Liver (tissue), 9 donors: ENCODE measurements around the gene PKP1. TPM values are rescaled to one million over a fixed set of nuclear protein-coding genes. Genes with fewer than 3 reads are reported as not detected.

Experiments
- DNase-seq: peaks from one replicate; pipeline ENCODE4 v3.0.0-alpha.2; 2017; ENCODE audit warnings: low spot score
- H3K27ac ChIP-seq, 2 donors: one replicate each; pipeline ENCODE4 v1.7.0; 2013; ENCODE audit warnings: inconsistent platforms in 2 of 2, low read length in 2 of 2, control low read depth in 1 of 2, low read depth in 1 of 2, mild to moderate bottlenecking in 1 of 2
- H3K27me3 ChIP-seq, 4 donors: one replicate each; pipeline versions ENCODE4 v1.6.1 to v1.7.0; 2013; ENCODE audit warnings: low read length in 3 of 4, inconsistent platforms in 1 of 4, mild to moderate bottlenecking in 1 of 4, moderate library complexity in 1 of 4; ENCODE audit not compliant: control insufficient read depth in 4 of 4, insufficient read depth in 4 of 4
- H3K36me3 ChIP-seq, 4 donors: one replicate each; pipeline versions ENCODE4 v1.6.1 to v1.7.0; 2013; ENCODE audit warnings: low read length in 3 of 4, mild to moderate bottlenecking in 3 of 4, low read depth in 1 of 4, moderate library complexity in 1 of 4; ENCODE audit not compliant: control insufficient read depth in 4 of 4, insufficient read depth in 3 of 4
- H3K4me1 ChIP-seq, 4 donors: one replicate each; pipeline versions ENCODE4 v1.6.1 to v1.7.0; 2013; ENCODE audit warnings: low read length in 3 of 4, mild to moderate bottlenecking in 3 of 4, moderate library complexity in 1 of 4; ENCODE audit not compliant: control insufficient read depth in 4 of 4, insufficient read depth in 4 of 4
- H3K4me3 ChIP-seq, 3 donors: one replicate each; pipeline versions ENCODE4 v1.6.1 to v1.7.0; 2013; ENCODE audit warnings: low read length in 3 of 3, control low read depth in 1 of 3, low read depth in 1 of 3, mild to moderate bottlenecking in 1 of 3
- H3K9ac ChIP-seq, 2 donors: one replicate each; pipeline ENCODE4 v1.7.0; 2013; ENCODE audit warnings: low read length in 2 of 2, mild to moderate bottlenecking in 2 of 2, moderate library complexity in 2 of 2, control low read depth in 1 of 2, low read depth in 1 of 2
- H3K9me3 ChIP-seq, 4 donors: one replicate each; pipeline versions ENCODE4 v1.6.1 to v1.7.0; 2013; ENCODE audit warnings: low read length in 3 of 4; ENCODE audit not compliant: control insufficient read depth in 4 of 4
- CTCF ChIP-seq: fragments of 150-350 bp; IDR thresholded peaks from 2 replicates; pipeline ENCODE4 v1.5.1; 2017; ENCODE audit warnings: improper control_type of control experiment, low read depth, low read length; ENCODE audit not compliant: missing input control
- EGR1 ChIP-seq, 2 donors: IDR thresholded peaks; 2 replicates each; pipeline ENCODE4 v1.6.1; 2016 to 2018; ENCODE audit warnings: antibody characterized with exemption in 2 of 2, low read depth in 2 of 2
- FOXA1 ChIP-seq: IDR thresholded peaks from 2 replicates; pipeline ENCODE4 v1.6.1; 2016; ENCODE audit warnings: antibody characterized with exemption
- FOXA2 ChIP-seq: IDR thresholded peaks from 2 replicates; pipeline ENCODE4 v1.6.1; 2016; ENCODE audit warnings: antibody characterized with exemption
- HNF4A ChIP-seq, 2 donors: conservative IDR thresholded peaks; 2 replicates each; pipeline ENCODE4 v1.6.1; 2016; ENCODE audit warnings: antibody characterized with exemption in 2 of 2, mild to moderate bottlenecking in 2 of 2
- HNF4G ChIP-seq: IDR thresholded peaks from 2 replicates; pipeline ENCODE4 v1.6.1; 2016; ENCODE audit warnings: antibody characterized with exemption
- MAX ChIP-seq: IDR thresholded peaks from 2 replicates; pipeline ENCODE4 v1.6.1; 2016; ENCODE audit warnings: antibody characterized with exemption
- NR2F2 ChIP-seq: IDR thresholded peaks from 2 replicates; pipeline ENCODE4 v1.6.1; 2016; ENCODE audit warnings: antibody characterized with exemption
- RAD21 ChIP-seq, 2 donors: IDR thresholded peaks; 2 replicates each; pipeline ENCODE4 v1.6.1; 2016; ENCODE audit warnings: antibody characterized with exemption in 2 of 2, mild to moderate bottlenecking in 2 of 2
- RXRA ChIP-seq, 2 donors: IDR thresholded peaks; 2 replicates each; pipeline ENCODE4 v1.6.1; 2017 to 2018; ENCODE audit warnings: antibody characterized with exemption in 2 of 2, mild to moderate bottlenecking in 1 of 2
- SP1 ChIP-seq: IDR thresholded peaks from 2 replicates; pipeline ENCODE4 v1.6.1; 2018; ENCODE audit warnings: antibody characterized with exemption, mild to moderate bottlenecking
- TAF1 ChIP-seq: conservative IDR thresholded peaks from 2 replicates; pipeline ENCODE4 v1.6.1; 2016; ENCODE audit warnings: antibody characterized with exemption, mild to moderate bottlenecking
- YY1 ChIP-seq: IDR thresholded peaks from 2 replicates; pipeline ENCODE4 v1.6.1; 2016; ENCODE audit warnings: antibody characterized with exemption, mild to moderate bottlenecking
- WGBS: extraction: QIAGEN DNeasy Blood & Tissue Kit; methylation state at CpG from one replicate; pipeline ENCODE4 v1.1.7; 2013; 5-methylcytosine and 5-hydroxymethylcytosine counted together
- polyA plus RNA-seq, 2 donors: library from polyadenylated mRNA; stranded (reverse) in 1 of 2; unstranded in 1 of 2; fragments of 200-250 nt in 1 of 2; fragments of >200 nt in 1 of 2; fragmentation: Nextera tagmentation in 1 of 2; extraction: Ambion mirVana in 1 of 2; gene quantifications; one replicate each; pipeline versions ENCODE4 v1.2.1 to v1.2.3, GENCODE V29; 2013 to 2015
- total RNA-seq, 2 donors: library from RNA; depleted of rRNA; stranded (reverse); fragments of >200 nt; gene quantifications; one replicate each; pipeline ENCODE4 v1.2.3, GENCODE V29; 2014
- TF ChIP-seq, protein P1 (sequence below): IDR thresholded peaks from 2 replicates; pipeline ENCODE4 v1.6.1; 2016; ENCODE audit warnings: antibody characterized with exemption, mild to moderate bottlenecking
- TF ChIP-seq, protein P2 (sequence below): IDR thresholded peaks from 2 replicates; pipeline ENCODE4 v1.6.1; 2016; ENCODE audit warnings: antibody characterized with exemption
- TF ChIP-seq, protein P3 (sequence below): IDR thresholded peaks from 2 replicates; pipeline ENCODE4 v1.6.1; 2016; ENCODE audit warnings: antibody characterized with exemption
- donor health status: healthy.
- donor health status: healthy.
- donor health status: healthy.
- donor health status: healthy.
- donor health status: healthy.

PKP1 gene
- total and polyA plus RNA-seq, 4 donors: 0.01 TPM; not detected in 3

DNA sequence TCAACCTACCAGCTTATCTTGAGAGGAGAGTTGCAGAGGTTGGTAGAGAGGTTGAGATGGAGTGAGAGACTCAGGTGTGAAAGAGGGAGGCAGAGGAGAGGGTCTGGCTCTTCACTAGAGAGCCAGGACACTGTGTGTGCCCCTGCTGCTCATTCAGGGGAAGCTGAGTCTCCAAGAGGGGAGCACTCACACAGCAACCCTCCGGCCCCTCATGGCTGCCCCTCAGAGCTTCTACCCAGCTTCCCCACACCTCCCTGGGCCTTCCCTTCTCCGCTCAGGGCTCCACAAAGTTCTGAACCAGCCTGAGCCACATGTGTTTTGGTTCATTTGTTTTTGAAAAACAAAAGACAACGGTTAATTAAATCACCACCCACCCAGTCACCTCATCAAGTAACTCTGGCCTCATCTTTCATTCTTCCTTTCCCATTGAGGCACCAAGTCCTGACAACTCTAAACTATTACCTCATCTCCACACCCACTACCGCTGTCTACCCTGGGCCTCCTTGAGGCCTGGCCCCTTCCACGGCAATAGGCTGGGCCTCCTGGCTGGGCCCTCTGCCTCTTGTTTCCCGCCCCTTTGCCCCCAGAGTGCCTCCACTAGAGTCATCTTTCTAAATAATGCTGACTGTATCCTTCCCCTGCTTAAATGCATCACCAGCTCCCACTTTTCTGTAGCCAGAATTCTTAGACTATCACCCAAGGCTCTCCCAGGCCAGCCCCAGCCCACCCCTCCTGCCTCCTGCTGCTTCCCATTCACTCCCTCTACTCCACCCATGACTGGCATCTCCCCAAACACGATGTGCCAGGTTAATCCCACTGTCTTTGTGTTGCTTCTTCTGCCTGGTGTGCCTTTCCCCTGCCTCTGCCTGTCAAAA lies 61.1 kb downstream of the PKP1 start:
- no peak overlapping the region for H3K27ac ChIP-seq
- H3K4me1 ChIP-seq: no peaks in the 10 kb centered on the region
- H3K27me3 ChIP-seq: no peaks in the 10 kb centered on the region
- H3K9me3 ChIP-seq: peaks cover 0 to 8% (median 2%) of the 10 kb centered on the region in 4 donors
- DNase-seq: no peak
- no peak overlapping the region for H3K9ac ChIP-seq
- H3K4me3 ChIP-seq: no peak overlapping the region
- H3K36me3 ChIP-seq: no peaks in the 10 kb centered on the region
- TF ChIP-seq HNF4G (no peak), FOXA1 (no peak), TAF1 (no peak), RXRA (IDR thresholded peaks at IDR 0.05) (no peak), MAX (no peak), YY1 (no peak), FOXA2 (no peak), CTCF (no peak), RAD21 (IDR thresholded peaks at IDR 0.05) (no peak), SP1 (no peak), EGR1 (IDR thresholded peaks at IDR 0.05; ENCODE audit: low read depth in 2 of 2) (no peak), NR2F2 (no peak), HNF4A (conservative IDR thresholded peaks at IDR 0.05) (no peak)
- TF ChIP-seq, protein P1, sequence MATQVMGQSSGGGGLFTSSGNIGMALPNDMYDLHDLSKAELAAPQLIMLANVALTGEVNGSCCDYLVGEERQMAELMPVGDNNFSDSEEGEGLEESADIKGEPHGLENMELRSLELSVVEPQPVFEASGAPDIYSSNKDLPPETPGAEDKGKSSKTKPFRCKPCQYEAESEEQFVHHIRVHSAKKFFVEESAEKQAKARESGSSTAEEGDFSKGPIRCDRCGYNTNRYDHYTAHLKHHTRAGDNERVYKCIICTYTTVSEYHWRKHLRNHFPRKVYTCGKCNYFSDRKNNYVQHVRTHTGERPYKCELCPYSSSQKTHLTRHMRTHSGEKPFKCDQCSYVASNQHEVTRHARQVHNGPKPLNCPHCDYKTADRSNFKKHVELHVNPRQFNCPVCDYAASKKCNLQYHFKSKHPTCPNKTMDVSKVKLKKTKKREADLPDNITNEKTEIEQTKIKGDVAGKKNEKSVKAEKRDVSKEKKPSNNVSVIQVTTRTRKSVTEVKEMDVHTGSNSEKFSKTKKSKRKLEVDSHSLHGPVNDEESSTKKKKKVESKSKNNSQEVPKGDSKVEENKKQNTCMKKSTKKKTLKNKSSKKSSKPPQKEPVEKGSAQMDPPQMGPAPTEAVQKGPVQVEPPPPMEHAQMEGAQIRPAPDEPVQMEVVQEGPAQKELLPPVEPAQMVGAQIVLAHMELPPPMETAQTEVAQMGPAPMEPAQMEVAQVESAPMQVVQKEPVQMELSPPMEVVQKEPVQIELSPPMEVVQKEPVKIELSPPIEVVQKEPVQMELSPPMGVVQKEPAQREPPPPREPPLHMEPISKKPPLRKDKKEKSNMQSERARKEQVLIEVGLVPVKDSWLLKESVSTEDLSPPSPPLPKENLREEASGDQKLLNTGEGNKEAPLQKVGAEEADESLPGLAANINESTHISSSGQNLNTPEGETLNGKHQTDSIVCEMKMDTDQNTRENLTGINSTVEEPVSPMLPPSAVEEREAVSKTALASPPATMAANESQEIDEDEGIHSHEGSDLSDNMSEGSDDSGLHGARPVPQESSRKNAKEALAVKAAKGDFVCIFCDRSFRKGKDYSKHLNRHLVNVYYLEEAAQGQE: no peak
- TF ChIP-seq, protein P2, sequence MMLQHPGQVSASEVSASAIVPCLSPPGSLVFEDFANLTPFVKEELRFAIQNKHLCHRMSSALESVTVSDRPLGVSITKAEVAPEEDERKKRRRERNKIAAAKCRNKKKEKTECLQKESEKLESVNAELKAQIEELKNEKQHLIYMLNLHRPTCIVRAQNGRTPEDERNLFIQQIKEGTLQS: no peak
- TF ChIP-seq, protein P3, sequence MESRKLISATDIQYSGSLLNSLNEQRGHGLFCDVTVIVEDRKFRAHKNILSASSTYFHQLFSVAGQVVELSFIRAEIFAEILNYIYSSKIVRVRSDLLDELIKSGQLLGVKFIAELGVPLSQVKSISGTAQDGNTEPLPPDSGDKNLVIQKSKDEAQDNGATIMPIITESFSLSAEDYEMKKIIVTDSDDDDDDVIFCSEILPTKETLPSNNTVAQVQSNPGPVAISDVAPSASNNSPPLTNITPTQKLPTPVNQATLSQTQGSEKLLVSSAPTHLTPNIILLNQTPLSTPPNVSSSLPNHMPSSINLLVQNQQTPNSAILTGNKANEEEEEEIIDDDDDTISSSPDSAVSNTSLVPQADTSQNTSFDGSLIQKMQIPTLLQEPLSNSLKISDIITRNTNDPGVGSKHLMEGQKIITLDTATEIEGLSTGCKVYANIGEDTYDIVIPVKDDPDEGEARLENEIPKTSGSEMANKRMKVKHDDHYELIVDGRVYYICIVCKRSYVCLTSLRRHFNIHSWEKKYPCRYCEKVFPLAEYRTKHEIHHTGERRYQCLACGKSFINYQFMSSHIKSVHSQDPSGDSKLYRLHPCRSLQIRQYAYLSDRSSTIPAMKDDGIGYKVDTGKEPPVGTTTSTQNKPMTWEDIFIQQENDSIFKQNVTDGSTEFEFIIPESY: no peak
- 82% methylated on average over 7 of the region's 7 CpGs for WGBS
